Body of pancreas (tissue), 4 donors: ENCODE results near the gene GTF2A1. TPM values are rescaled to one million over a fixed set of nuclear protein-coding genes. Genes with fewer than 3 reads are reported as not detected.

Experiments used
- ATAC-seq: fragments of 150-250 bp; one replicate; pipeline ENCODE4 v1.9.1; 2016
- DNase-seq, 4 donors: peaks; one replicate each; pipeline ENCODE4 v3.0.0-alpha.2; 2019
- H3K27ac ChIP-seq, 4 donors: fragments of 200-600 bp; sonication (generic); 1 replicate in 3 of 4; 2 replicates in 1 of 4; pipeline versions ENCODE4 v1.5.1 to v1.6.1; 2016 to 2019; ENCODE audit warnings: mild to moderate bottlenecking in 1 of 4, mixed read lengths in 1 of 4, moderate library complexity in 1 of 4
- H3K27me3 ChIP-seq, 2 donors: fragments of 200-600 bp; sonication (generic); one replicate each; pipeline ENCODE4 v1.6.0; 2016; ENCODE audit warnings: mild to moderate bottlenecking in 1 of 2
- H3K36me3 ChIP-seq, 2 donors: fragments of 200-600 bp; sonication (generic); replicated peaks in 1 of 2; 2 replicates each; pipeline ENCODE4 v1.5.1; 2016; ENCODE audit warnings: low read depth in 2 of 2; ENCODE audit not compliant: insufficient read depth in 1 of 2
- H3K4me1 ChIP-seq: fragments of 200-600 bp; sonication (generic); one replicate; pipeline ENCODE4 v1.6.0; 2016
- H3K4me3 ChIP-seq, 2 donors: fragments of 200-600 bp; sonication (generic); 1 replicate in 1 of 2; 2 replicates in 1 of 2; pipeline ENCODE4 v1.5.1; 2016 to 2019
- H3K9me3 ChIP-seq, 3 donors: fragments of 200-600 bp; sonication (generic); 1 replicate in 2 of 3; 2 replicates in 1 of 3; pipeline ENCODE4 v1.5.1; 2016
- POLR2A ChIP-seq, 3 donors: fragments of 450-650 bp; IDR thresholded peaks; one replicate each; pipeline ENCODE4 v1.6.1; 2016; ENCODE audit warnings: antibody characterized with exemption in 3 of 3, mild to moderate bottlenecking in 2 of 3
- WGBS, 2 donors: methylation state at CpG; one replicate each; pipeline ENCODE4 v1.1.5; 2017; 5-methylcytosine and 5-hydroxymethylcytosine counted together
- intact Hi-C: fragments of 100-400 bp; cut with DNase I; formaldehyde crosslinking; loops from one replicate; pipeline ENCODE4 v1.15.1; 2023
- total RNA-seq, 2 donors: library from RNA; depleted of rRNA; stranded (reverse); fragments of >200 nt; gene quantifications; one replicate each; pipeline ENCODE4 v1.1.0, GENCODE V29; 2016
- TF ChIP-seq, protein P1 (sequence below), 7 experiments: fragments of 450-650 bp in 4 of 7; fragments of 200-600 bp in 3 of 7; sonication (generic) in 3 of 7; IDR thresholded peaks; one replicate each; pipeline ENCODE4 v1.5.1; 2016 to 2019; ENCODE audit warnings: antibody characterized with exemption in 7 of 7

Gene GTF2A1
- total RNA-seq, 2 donors from 2014 or later = 4.0 to 9.3 TPM

DNA sequence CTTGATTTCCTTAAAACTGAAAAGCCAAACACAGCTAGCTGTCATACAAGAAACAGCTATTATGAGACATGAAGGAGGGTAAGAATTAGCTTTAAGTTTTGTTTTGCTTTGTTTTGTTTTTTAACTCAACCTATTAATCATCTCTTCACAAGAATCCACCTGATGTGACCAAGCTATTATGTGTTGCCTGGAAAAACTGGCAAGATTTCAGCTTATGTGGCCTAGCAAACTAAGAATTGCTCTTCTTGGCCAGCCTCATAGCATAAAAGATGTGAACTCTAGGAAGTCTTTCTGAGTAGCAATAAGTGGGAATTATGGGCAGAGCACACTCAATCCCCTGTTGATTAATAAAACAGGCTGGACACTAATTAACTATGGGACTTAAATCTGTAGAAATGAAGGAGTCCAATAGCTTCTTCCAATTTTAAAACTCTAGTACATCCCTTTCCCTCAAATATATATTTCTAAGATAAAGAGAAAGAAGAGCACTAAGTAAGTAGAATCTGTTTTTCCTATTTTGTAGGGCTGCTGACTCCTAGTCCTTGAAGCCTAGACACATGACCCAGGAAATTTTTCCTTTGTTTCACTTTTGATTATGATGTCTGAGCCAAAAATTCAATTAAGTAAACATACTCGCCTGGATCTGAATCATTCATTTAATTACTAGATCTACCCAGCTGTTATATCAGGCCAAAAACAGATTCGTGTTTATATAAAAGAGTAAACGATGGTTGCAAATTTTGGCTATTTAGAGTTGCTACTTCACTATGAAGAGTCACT, 75.7 kb downstream of the GTF2A1 start:
- intact Hi-C loops = no loop called here
- Histone ChIP-seq H3K9me3 (no peaks in the 10 kb centered on the region), H3K36me3 (no peaks in the 10 kb centered on the region), H3K4me1 (peaks cover 13% of the 10 kb centered on the region), H3K27me3 (no peaks in the 10 kb centered on the region), H3K4me3 (no peak overlapping the region), H3K27ac (no peak overlapping the region)
- DNase-seq (no peak), ATAC-seq (no peak)
- no peak for TF ChIP-seq POLR2A (IDR thresholded peaks at IDR 0.05)
- 32 to 33% methylated on average over 3 of the region's 3 CpGs for WGBS, 2 donors

GRCh38 chr14:81143793-81144192, 77.0 kb downstream of the GTF2A1 start:
- no peak overlapping the region for H3K27ac ChIP-seq
- no peaks in the 10 kb centered on the region for H3K36me3 ChIP-seq
- no peak for ATAC-seq
- intact Hi-C loops = no loop called here
- no peak overlapping the region for H3K4me3 ChIP-seq
- H3K9me3 ChIP-seq = no peaks in the 10 kb centered on the region
- no peaks in the 10 kb centered on the region for H3K27me3 ChIP-seq
- H3K4me1 ChIP-seq = peaks cover 11% of the 10 kb centered on the region
- no peak for DNase-seq
- TF ChIP-seq, protein P1, sequence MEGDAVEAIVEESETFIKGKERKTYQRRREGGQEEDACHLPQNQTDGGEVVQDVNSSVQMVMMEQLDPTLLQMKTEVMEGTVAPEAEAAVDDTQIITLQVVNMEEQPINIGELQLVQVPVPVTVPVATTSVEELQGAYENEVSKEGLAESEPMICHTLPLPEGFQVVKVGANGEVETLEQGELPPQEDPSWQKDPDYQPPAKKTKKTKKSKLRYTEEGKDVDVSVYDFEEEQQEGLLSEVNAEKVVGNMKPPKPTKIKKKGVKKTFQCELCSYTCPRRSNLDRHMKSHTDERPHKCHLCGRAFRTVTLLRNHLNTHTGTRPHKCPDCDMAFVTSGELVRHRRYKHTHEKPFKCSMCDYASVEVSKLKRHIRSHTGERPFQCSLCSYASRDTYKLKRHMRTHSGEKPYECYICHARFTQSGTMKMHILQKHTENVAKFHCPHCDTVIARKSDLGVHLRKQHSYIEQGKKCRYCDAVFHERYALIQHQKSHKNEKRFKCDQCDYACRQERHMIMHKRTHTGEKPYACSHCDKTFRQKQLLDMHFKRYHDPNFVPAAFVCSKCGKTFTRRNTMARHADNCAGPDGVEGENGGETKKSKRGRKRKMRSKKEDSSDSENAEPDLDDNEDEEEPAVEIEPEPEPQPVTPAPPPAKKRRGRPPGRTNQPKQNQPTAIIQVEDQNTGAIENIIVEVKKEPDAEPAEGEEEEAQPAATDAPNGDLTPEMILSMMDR (IDR thresholded peaks at IDR 0.05) = no peak
- no peak for TF ChIP-seq POLR2A (IDR thresholded peaks at IDR 0.05)
- WGBS, 2 donors = 91 to 93% methylated on average over 8 of the region's 8 CpGs

- no peak for ATAC-seq
- Histone ChIP-seq H3K27ac (no peak overlapping the region), H3K27me3 (no peaks in the 10 kb centered on the region), H3K4me1 (peaks cover 6% of the 10 kb centered on the region), H3K36me3 (no peaks in the 10 kb centered on the region), H3K4me3 (no peak overlapping the region), H3K9me3 (no peaks in the 10 kb centered on the region)
- 75 to 80% methylated on average over 2 of the region's 2 CpGs for WGBS, 2 donors
- TF ChIP-seq POLR2A (IDR thresholded peaks at IDR 0.05) = no peak
- TF ChIP-seq, protein P1 (IDR thresholded peaks at IDR 0.05) = no peak
- intact Hi-C loops = no loop called here
- no peak for DNase-seq
These were observed 79.3 kb downstream of the GTF2A1 start for GRCh38 chr14:81141426-81141825.

DNA sequence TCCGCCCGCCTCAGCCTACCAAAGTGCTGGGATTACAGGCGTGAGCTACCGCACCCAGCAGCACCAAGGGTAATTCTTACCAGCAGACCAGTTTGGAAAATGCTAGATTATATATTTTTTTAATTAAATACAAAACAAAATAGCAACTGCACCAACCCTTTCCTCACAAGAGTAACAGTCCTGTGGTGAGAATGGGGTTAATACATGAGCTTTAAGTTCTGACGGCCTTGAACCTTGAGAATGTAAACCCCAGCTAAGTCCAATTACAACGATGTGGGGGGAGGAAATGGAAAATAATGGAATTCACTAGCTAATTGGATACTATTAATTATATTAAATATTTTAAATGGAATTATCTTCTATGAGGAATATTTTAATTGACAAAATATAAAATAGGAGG, 82.3 kb downstream of the GTF2A1 start:
- intact Hi-C loops = no loop called here
- WGBS, 2 donors = 75 to 76% methylated on average over 6 of the region's 6 CpGs
- ATAC-seq = no peak

GRCh38 chr14:81137316-81137715, 83.4 kb downstream of the GTF2A1 start:
- intact Hi-C loops = no loop called here
- Histone ChIP-seq H3K4me1 (no peaks in the 10 kb centered on the region), H3K4me3 (no peak overlapping the region), H3K9me3 (no peaks in the 10 kb centered on the region), H3K36me3 (no peaks in the 10 kb centered on the region), H3K27ac (no peak overlapping the region), H3K27me3 (no peaks in the 10 kb centered on the region)
- ATAC-seq (no peak), DNase-seq (no peak)
- TF ChIP-seq, protein P1 (IDR thresholded peaks at IDR 0.05) = no peak
- no peak for TF ChIP-seq POLR2A (IDR thresholded peaks at IDR 0.05)
- 58 to 79% methylated on average over 2 of the region's 2 CpGs for WGBS, 2 donors

More for the DNA sequence above, 82.3 kb downstream of the GTF2A1 start:
- no peak overlapping the region for H3K4me3 ChIP-seq
- no peaks in the 10 kb centered on the region for H3K27me3 ChIP-seq
- no peaks in the 10 kb centered on the region for H3K9me3 ChIP-seq
- no peaks in the 10 kb centered on the region for H3K4me1 ChIP-seq
- H3K36me3 ChIP-seq = no peaks in the 10 kb centered on the region
- no peak for DNase-seq
- TF ChIP-seq, protein P1 (IDR thresholded peaks at IDR 0.05) = no peak
- TF ChIP-seq POLR2A (IDR thresholded peaks at IDR 0.05) = no peak
- no peak overlapping the region for H3K27ac ChIP-seq
